Erythroblast (primary cell): Measurements from ENCODE around the gene CAVIN1.

ENCODE experiments used
- GATA1 ChIP-seq: IDR thresholded peaks from 2 replicates; pipeline ENCODE4 v1.6.1; 2011; ENCODE audit warnings: low read depth, mild to moderate bottlenecking, control low read depth, low read length, moderate library complexity
- POLR2A ChIP-seq: IDR thresholded peaks from 2 replicates; pipeline ENCODE4 v1.6.1; 2011; ENCODE audit warnings: mild to moderate bottlenecking, low read length

DNA sequence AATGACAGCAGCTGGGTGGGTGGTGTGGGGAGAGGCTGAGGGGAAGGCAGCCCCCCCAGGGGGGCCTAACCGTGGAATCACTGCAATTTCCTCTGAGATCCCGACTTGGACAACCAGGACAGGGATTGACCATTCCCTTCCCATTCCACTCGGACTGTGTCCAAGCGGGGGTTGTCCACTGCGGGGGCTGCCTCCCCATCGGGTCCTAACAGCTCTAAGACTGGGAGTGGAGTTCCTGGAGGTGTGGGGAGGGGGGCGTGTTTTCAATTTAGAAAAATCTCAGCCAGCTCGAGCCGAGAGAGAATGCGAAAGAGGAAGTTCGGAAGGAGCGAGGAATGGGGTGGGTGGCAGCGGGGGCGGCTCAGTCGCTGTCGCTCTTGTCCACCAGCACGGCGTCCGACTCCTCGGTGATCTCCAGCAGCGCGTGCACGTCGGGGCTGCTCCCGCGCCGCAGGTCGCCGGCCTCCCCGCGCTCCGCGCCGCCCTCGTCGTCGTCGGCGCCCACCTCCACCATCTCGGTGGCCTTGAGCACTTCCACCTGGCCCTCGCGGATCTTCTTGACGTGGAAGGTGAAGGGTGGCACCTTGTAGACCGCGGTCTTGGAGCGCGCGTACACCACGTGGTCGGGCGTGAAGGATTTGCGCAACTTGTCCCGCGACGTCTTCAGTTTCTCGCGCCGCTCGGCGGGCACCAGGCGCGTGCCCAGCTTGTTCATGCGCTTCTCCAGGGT lies 18.6 kb downstream of the CAVIN1 start:
- TF ChIP-seq POLR2A, result no peak
- TF ChIP-seq GATA1, result no peak
